Measurements from ENCODE around the gene CHST9.

The CHST9 gene

DNA sequence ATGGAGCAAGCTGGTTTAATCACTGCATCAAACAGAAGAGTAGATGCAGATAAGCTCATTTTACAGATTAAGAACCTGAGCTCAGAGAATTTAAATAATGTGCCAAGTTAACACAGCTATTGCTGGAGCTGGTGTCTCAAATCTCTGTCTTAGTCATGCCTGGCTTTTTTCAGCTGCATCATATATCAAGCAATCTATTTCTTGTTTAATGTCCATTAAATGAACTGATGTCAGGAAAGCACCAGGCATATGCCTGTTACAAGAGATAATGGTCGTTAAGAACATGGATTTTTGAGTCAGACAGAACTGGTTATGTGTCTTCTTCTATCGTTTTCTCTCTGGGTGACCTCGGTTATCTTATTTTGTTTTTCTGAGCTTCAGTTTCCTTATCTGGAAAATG lies 259.8 kb downstream of the CHST9 start:
- DNase-seq = no peak

DNA sequence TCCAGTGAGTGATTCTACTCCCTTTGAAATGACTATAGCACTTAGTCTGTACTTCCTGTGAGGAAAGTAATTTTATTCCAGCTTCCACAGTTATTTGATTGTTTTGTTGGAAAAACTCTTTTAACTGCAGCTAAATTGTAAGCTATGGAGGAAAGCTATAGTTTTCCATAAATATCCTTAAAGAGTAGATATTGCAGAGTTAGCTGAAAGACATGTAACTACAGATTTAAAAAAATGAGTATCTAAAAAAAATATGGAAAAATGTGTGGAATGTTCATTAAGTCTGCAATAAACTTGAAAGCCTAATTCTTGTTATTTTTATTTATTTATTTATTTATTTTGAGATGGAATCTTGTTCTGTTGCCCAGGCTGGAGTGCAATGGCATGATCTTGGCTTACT lies 262.8 kb downstream of the CHST9 start:
- DNase-seq = no peak

DNA sequence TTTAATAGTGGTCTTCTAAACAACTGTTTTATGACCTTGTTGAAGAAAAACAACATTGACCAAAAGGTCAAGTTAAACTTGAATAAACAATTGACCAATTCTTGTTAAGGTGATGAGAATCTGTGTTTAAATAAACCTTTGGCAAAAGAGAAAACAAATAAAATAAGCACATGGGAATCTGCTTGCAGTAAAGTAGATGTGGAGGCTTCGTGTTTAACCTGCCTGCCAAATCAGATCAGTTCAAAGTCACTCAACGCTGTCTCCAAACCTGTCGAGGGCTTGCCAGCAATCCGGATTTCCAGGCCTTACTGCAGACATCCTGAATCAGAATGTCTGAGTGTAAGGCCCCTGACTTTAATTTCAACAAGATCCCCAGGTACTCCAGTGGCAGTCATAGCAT lies 264.5 kb downstream of the CHST9 start:
- DNase-seq = no peak

DNA sequence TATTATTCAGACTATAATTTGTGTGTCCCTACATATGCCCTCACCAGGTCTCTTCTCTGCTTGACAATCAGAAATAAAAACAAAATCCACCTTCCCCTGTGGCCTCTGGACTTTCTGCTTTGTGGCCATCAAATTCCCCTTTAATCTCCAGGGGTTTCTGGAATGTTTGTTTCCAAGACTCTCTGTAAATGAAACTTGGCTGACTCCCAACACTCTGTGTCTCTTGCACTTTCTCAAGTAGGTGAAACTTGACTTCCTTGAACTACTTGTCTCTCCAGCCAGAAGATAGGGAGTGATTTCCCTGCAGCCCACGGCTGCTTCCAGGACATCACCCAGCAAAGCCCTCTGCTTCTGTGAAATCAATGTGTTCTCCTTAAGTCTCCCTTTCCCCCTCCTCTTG lies 265.5 kb downstream of the CHST9 start:
- no peak for DNase-seq

DNA sequence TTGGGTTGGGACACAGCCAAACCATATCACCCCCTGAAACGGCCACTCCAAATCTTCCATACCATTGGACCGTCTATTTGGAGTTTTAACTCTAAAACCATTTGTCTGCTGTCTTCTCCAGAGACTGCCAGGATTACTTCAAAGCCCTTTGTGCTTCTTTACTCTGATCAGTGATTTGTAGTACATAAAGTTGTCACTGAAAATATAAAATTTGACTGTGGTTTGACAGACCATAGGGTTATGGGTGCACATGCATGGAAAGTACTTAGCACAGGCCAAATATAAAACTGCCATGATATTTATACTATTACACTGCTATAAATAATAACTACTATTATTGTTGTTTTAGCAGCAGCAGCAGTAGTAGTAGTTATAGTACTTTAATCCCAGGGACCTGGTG lies 265.9 kb downstream of the CHST9 start:
- no peak for DNase-seq

DNA sequence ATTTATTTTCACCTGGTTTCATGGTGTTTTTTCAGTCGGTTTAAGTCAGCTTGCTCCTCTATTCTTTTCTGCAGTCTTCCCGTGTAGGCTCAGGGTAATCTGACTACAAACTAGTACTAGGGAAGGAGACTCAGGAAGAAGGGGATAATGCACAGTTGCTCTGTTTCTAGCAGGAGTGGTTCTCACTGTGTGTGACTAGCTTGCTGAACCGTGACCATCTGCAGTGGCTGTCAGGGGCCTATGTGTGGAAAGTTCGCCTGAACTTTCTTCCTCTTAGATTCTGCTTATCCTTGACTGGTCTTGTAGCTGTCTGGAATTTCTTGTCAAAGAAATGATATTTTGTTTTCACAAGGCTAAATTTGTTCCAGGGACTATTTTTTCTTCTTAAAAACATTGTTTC lies 273.3 kb downstream of the CHST9 start:
- no peak for DNase-seq

DNA sequence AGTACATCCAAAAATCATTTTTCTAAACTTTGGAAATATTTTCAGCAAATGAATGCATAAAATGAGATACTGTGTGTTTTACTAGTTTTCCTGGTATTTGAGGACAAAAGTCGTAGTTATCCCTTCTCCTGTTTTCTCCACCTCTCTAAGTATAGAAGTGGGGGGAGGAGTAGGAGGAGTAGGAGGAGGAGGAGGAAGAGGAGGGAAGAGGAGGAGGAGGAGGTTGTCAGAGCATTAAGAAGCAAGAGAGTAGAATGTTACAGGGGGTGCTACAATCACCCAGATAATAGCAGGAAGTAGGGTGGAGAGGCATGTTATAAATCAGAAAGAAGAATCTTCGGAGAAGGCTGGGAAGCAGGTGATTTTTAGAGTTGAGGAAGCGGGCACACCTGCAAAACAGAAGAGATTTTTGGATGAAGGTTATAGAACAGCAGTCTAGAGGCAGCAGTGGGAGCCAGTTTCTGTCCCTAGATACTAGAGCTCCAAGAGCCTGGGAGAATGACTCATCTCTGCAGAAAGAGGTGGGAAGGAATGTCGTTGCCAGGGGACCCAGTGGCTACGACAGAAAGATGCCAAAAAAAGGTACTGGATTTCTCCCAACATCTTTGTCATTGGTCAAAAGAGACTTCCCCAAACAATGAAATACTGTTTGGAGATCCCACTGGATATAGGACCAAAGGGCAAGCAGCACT lies 275.4 kb downstream of the CHST9 start:
- no peak for DNase-seq

DNA sequence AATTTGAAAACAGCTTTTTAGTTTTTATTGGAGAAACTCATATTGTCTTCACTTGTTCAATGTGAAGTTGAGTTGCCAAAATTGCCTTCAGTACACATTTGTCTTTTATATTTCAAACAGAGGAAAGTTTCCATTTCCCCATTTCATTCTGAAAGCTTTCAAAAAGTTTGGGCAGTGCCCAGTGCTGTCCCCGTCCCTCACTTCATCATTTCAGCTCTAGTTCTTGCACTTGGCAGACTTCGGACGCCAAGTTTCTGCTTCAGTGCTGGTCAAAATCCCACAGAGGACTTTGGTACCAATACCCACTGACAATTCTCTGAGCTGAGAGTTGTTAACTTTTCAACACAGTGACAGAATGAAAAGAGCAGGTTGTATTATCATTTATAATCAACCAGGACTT lies 276.2 kb downstream of the CHST9 start:
- DNase-seq = no peak

DNA sequence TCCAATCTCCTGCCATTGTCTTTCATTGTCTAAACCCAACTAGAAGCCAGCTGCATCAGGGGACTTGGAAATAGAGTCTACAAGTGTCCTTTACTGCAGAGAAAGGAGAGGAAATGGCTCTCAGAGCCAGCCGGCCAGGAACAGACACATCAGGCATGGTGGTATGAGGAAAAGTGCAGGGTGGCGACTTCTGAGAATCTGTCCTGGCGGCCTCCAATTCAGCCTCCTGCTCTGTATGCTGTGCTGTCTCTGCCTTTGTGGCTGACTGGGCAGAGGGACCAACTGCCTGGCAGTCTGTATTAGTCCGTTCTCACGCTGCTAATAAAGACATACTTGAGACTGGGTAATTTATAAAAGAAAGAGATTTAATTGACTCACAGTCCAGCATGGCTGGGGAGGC lies 282.8 kb downstream of the CHST9 start:
- no peak for DNase-seq

DNA sequence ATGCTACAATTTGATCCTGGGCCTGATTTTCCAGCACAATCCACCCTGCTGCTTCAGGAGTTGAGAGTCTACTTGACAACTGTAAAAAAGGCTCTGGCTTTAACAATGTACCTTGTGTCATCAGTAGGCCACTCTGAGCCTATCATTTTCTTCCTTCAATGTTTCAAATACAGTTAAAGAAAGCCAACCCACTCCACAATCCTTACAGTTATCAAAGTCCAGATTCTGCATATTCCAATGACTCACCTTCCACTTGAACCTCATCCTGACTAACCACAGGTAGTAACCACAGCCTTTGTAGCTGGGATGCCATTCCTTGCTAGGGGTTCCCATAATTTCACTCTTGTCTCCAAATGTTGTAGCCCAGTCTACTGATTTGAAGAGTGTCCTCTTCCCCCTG lies 284.1 kb downstream of the CHST9 start:
- DNase-seq = no peak

DNA sequence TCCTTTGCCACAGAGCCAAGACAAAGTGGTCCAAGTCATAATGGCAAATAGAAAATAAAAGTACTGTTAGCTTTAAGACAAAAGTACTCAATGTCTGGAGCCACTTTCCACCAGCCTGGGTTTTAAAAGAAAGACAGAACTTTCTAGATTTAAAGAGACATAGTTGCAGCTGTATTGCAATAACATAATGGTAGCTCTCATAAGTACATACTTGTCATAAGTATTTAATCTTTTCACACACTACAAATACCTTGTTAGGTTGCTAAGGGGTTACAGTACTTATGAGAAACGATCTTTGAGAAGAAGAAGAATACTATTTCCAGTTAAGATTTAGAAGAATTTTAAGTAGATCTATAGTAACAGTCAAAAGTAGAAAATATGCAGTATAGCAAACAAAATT lies 290.7 kb downstream of the CHST9 start:
- no peak for DNase-seq

DNA sequence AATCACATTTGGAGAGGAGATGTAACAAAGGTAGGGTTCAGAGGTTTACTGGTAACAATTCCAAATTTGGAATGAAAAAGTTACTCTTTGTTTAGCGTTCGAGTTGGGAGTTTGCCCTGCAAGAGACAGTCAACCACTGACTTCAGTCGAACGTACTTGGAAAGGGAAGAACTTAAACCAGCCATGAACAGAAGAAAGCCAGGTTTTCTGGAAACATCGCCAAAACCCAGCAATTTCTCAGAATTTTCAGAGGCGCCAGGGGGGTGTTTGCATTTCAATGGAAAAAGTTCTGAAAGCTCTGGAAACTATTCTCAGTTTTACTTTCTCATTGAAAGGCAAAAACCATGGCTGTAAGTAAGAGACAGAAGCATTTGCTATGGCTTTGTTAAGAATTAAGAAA lies 291.1 kb downstream of the CHST9 start:
- DNase-seq = peak; percentile 64

DNA sequence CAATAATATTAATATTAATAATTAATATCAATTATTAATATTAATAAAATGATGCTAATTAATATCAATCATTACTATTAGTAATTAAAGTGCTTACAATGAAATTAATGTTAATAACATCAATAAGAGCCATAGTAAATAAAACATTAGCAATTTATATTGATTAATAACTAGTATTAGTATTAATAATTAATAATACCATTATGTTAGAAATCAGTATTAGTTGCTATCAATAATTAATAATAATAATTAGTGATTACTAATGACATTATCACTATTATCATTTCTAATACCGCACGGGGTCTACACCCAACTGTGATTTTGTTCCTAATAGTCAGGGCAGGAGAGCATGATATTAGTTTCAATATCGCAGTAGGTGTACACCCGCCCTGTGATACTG lies 296.8 kb downstream of the CHST9 start:
- DNase-seq = no peak

DNA sequence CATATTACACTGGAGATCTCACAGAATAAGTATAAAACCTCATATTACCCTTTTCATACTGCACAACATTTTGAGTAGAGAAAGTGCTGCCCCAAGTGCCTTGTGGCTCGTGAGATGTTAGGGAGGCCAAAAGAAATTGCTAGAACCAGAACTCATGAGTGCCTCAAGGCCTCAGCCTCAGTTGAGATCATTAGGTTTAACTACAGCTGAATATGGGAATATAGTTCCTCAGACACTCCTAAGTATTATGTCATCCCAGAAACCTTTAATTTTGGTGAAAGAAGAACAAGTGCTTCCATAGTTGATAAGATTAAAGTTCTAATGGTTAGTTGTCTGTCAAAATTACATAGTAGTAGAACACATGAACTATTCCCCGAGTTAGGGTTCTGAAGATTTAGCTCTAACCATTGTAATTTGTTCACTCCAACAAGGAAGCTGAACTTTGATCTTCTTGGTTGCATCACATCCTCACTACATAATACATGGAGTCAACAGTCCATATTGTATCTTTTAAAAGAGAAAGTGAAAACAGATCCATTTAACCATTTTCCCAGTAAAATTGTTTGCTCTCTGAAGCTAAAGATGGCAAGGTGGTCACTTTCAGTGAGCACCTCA lies 310.0 kb downstream of the CHST9 start:
- no peak for DNase-seq

DNA sequence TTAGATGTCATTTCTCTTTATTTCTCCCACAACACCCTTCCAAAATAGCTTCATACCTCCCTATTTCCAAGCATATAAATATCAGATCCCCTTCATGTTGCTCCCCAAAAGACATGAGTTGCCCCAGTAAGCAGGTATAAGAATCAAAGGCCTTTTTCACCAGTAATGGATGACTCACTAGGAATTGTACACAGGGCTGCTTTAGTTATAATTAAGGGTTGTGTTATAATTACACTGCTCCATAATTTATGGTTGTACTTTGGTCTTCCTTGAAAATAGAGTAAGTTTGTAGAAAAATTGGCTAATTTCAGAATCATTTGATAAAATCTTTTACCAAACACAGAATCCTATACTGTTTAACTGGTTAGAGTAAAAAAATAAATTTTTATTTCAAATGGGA lies 310.8 kb downstream of the CHST9 start:
- DNase-seq = no peak

DNA sequence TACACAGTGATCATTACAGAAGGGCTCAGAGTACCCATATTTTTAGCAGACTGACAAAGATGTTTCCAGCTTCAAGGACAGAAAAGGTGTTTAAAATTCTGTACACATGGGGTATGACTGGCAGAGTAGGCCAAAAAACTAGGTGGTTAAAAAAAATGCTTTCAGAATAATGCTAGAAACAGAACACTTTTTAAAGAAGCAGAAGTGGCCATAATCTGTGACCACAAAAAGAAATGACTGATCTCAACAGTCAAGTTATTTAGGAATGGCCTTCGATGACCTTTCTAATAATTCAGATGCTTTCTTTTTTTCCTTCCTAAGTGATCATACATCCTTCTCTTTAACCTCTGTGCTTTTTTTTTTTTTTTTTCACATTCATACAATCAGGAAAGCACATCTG lies 315.5 kb downstream of the CHST9 start:
- no peak for DNase-seq

DNA sequence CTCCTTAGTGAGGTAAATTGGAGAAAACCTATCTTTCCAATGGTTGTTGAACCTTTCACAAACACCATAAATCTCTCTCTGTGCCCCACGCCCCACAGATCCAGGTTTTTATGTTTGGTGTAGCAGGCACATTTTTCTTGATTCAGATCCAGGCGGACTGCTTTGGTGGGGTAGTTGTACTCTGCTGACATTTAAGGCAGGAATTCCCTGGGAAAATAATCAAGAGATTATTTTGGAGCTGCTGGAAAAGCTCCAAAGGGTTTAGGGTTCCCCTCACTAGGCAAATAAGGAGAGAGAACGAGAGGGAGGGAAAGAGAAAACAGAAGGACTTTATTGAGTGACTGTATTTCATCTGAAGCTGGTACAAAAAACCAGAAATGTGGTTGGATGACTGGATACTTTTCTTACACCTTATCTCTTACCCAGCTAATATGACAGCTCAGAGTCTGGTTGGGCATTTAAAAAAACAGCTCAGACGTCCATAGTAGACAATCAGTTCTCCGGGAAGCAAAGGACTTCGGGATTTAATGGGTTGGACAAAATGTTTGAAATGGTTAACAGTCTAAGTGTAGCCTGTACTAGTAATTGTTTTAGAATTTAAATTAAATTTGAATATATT lies 316.0 kb downstream of the CHST9 start:
- no peak for DNase-seq

DNA sequence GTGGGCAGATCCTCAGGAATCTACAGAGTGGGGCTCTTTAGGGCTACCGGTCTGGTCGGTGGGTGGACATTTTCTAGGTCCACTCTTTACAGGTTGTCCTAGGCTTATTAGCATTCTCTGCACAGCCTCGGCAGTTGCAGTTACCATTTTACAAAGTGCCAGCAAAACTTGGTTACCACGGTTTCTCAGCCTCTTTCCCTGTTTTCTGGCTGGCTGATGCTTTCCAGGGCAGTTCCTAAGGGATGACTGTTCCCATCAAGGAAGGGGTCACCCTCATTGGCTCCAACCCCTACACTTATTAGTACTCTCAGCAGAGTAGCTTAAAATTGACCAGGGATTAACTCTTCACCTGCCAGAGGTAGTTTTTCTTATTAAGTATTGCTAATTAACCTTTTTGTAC lies 317.6 kb downstream of the CHST9 start:
- DNase-seq = no peak

DNA sequence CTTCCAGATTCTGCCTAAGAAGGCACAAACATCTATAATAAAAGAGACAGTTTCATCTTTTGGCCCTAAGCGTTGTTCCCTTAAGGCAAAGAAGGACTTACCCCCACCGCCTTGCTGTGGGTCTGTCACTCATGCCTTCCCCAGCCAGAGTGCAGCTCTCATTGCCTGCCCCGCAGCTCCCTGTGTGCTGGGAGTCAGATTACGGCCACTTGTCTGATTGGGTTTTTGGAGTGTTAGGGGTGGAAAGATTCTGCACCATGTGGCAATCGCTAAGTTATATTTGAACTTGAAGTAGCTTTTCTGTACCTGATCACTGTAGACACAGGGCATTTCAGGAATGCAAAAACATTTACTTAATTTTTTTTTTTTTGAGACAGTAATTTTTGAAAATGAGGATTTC lies 319.6 kb downstream of the CHST9 start, which contains the start of gene AQP4:
TSS of gene AQP4 (minus strand) at position 151 of the 400 bp plus-strand sequence. CDS start at position 133, 18 bp downstream.
- DNase-seq = peak; percentile 42

DNA sequence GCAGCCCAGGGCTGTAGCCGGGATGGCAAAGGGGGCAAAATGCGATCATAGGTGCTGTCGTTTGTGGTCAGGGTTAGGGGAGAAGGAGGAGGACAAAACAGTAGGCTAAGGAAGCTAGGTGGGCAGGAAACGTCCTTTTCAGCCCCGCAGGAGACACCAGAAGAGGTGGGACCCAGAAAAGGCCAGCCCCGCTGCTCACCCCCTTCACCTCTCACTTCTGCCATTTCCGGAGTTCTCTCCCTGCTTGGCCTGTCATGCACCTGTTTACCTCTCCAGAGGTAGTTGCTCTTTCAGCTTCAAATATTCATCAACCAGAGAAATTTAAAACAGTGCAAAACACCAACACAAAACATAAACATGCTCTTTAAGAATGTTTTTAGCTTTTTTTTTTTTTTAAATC lies 320.4 kb downstream of the CHST9 start:
- no peak for DNase-seq

DNA sequence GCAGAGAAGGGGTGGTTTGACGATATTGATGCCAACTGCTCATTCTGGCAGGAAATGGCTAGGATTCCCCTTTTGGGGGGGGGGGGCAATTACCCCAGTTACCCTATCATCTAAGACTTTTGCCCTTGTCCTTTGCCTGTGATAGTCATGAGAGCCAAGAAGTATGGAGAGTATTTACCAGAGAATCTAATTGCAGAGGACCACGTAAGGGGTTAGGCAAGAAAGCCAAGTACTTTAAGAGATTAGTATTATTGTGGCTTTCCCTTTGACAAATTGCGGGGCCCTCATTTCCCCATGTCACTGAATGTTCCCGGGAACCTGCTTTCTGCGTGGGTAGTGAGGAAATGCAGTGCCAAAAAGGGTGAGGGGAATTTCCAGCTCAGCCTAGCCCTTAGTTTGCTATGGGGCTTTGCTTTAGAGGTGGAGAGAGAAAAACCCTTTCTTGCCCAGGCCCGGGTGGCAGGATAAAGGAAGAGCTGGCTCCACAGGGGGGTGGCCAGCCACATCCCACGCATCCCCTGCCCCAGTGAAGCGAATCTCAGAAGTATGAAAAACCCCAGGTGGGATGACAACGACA lies 321.1 kb downstream of the CHST9 start:
- DNase-seq = no peak

DNA sequence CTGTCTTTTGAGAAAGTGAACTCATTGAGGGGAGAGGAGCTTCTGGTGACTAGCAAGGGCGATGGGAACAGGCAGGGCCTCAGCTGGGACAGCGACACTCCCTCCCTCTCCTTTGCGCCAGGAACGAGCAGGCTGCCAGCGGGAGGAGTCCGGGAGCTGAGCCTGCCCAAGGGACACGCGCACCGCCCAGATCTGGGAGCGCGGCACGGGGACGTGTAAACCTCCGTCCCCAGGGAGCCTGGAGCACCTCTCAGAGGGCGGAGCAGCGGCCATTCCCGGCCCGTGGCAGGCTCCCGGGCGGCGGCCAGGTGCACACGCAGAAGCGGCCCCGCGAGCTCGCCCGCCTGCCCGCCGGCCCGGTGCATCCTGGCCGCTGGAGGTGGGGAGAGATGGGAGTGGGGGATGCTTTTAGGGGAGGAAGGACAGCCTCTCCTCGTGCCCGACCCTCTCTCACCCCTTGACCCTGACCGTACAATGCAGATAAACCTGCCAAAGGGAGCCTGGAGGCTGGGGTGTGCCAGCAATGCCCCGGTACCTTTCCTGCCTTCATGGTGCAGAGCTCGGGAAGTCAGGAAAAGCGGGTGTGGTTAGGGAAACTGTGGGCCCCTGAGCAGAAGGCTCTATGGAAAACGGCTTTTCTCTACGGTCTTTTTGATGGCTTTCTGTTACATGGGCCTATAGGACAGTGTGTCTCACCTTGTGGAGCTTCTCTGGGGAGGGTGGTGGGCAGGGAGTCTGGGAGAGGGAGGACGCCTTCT lies 321.8 kb downstream of the CHST9 start:
- DNase-seq = peak; percentile 70

DNA sequence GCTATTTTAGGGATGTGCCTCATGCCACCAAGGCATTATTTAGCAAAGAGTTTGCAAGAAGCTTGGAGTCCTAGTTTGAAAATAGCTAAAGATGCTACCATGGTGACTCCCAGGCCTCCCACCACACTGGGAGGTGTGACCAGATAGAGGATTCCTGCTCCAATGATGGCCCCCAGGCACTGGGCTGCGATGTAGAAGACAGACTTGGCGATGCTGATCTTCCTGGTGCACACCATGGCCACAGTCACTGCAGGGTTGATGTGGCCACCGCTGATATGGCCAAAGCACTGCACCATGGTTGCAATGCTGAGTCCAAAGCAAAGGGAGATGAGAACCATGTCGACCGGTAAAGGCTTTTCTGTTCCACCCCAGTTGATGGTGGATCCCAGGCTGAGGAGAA lies 323.0 kb downstream of the CHST9 start:
- no peak for DNase-seq
